Trophoblast cell (in vitro differentiated cells and primary cell): ENCODE results near the gene ASB17.

Experiments used
- DNase-seq, 2 donors: peaks; one replicate each; pipeline ENCODE4 v3.0.0-alpha.2; 2016
- H2AFZ ChIP-seq: 2 replicates; pipeline ENCODE4 v1.6.1; 2013; ENCODE audit warnings: low read length, moderate library complexity, mild to moderate bottlenecking; ENCODE audit not compliant: insufficient read depth, poor library complexity
- H2AK5ac ChIP-seq: 2 replicates; pipeline ENCODE4 v1.6.1; 2013; ENCODE audit warnings: mild to moderate bottlenecking, low read length
- H2BK120ac ChIP-seq: 2 replicates; pipeline ENCODE4 v1.6.1; 2013; ENCODE audit warnings: low read length, mild to moderate bottlenecking, moderate library complexity; ENCODE audit not compliant: insufficient read depth, poor library complexity
- H2BK12ac ChIP-seq: 2 replicates; pipeline ENCODE4 v1.6.1; 2013; ENCODE audit warnings: mild to moderate bottlenecking, low read length, moderate library complexity
- H2BK5ac ChIP-seq: 2 replicates; pipeline ENCODE4 v1.6.1; 2013; ENCODE audit warnings: low read length, low read depth, moderate library complexity, mild to moderate bottlenecking; ENCODE audit not compliant: poor library complexity
- H3K14ac ChIP-seq: 2 replicates; pipeline ENCODE4 v1.6.1; 2013; ENCODE audit warnings: mild to moderate bottlenecking, low read length
- H3K18ac ChIP-seq: 2 replicates; pipeline ENCODE4 v1.6.1; 2013; ENCODE audit warnings: mild to moderate bottlenecking, low read length
- H3K23ac ChIP-seq: 2 replicates; pipeline ENCODE4 v1.6.1; 2013; ENCODE audit warnings: low read length
- H3K27ac ChIP-seq: 2 replicates; pipeline ENCODE4 v1.5.1; 2013; ENCODE audit warnings: low read depth, mild to moderate bottlenecking, inconsistent platforms, low read length, moderate library complexity
- H3K27me3 ChIP-seq: 2 replicates; pipeline ENCODE4 v1.6.1; 2013; ENCODE audit warnings: inconsistent platforms, mild to moderate bottlenecking, low read length, moderate library complexity; ENCODE audit not compliant: insufficient read depth
- H3K36me3 ChIP-seq, 2 experiments: 1 replicate in 1 of 2; 2 replicates in 1 of 2; pipeline ENCODE4 v1.6.1; 2013; ENCODE audit warnings: low read length in 2 of 2, mild to moderate bottlenecking in 2 of 2, moderate library complexity in 1 of 2; ENCODE audit not compliant: insufficient read depth in 2 of 2, control insufficient read depth in 1 of 2
- H3K4ac ChIP-seq: 2 replicates; pipeline ENCODE4 v1.6.1; 2013; ENCODE audit warnings: low read depth, mild to moderate bottlenecking, low read length, moderate library complexity
- H3K4me1 ChIP-seq, 2 experiments: 1 replicate in 1 of 2; 2 replicates in 1 of 2; pipeline ENCODE4 v1.6.1; 2013; ENCODE audit warnings: low read length in 2 of 2, mild to moderate bottlenecking in 2 of 2, moderate library complexity in 1 of 2; ENCODE audit not compliant: insufficient read depth in 2 of 2, control insufficient read depth in 1 of 2
- H3K4me2 ChIP-seq: 2 replicates; pipeline ENCODE4 v1.6.1; 2013; ENCODE audit warnings: inconsistent platforms, mild to moderate bottlenecking, low read length, moderate library complexity
- H3K4me3 ChIP-seq: 2 replicates; pipeline ENCODE4 v1.5.1; 2013; ENCODE audit warnings: mild to moderate bottlenecking, low read depth, low read length, inconsistent platforms
- H3K79me1 ChIP-seq: one replicate; pipeline ENCODE4 v1.6.1; 2013; ENCODE audit warnings: low read length
- H3K79me2 ChIP-seq: 2 replicates; pipeline ENCODE4 v1.6.1; 2013; ENCODE audit warnings: low read length, mild to moderate bottlenecking; ENCODE audit not compliant: control insufficient read depth, insufficient read depth, poor library complexity
- H3K9ac ChIP-seq: 2 replicates; pipeline ENCODE4 v1.6.1; 2013; ENCODE audit warnings: mild to moderate bottlenecking, low read length
- H3K9me3 ChIP-seq: 2 replicates; pipeline ENCODE4 v1.6.1; 2013; ENCODE audit warnings: low read depth, mild to moderate bottlenecking, control low read depth, inconsistent platforms, low read length; ENCODE audit not compliant: insufficient read depth
- H4K12ac ChIP-seq: 2 replicates; pipeline ENCODE4 v1.6.1; 2013; ENCODE audit warnings: low read depth, mild to moderate bottlenecking, low read length, moderate library complexity
- H4K8ac ChIP-seq: 2 replicates; pipeline ENCODE4 v1.6.1; 2013; ENCODE audit warnings: low read depth, mild to moderate bottlenecking, low read length, moderate library complexity
- H4K91ac ChIP-seq: one replicate; pipeline ENCODE4 v1.6.1; 2013; ENCODE audit warnings: low read depth, mild to moderate bottlenecking, low read length, moderate library complexity
- WGBS: extraction: QIAGEN DNeasy Blood & Tissue Kit; methylation state at CpG from one replicate; pipeline ENCODE4 v1.1.7; 2013; ENCODE audit warnings: missing lambda C conversion rate; ENCODE audit not compliant: insufficient read length, insufficient coverage; ENCODE audit errors: extremely low coverage; 5-methylcytosine and 5-hydroxymethylcytosine counted together

The ASB17 gene

GRCh38 chr1:75901371-75901770 lies 30.8 kb downstream of the ASB17 start:
- Histone ChIP-seq H3K36me3 (no peaks in the 10 kb centered on the region), H2AFZ (no peak overlapping the region), H3K9me3 (no peaks in the 10 kb centered on the region), H2BK120ac (no peak overlapping the region), H2BK5ac (no peak overlapping the region), H4K91ac (no peak overlapping the region), H3K27me3 (no peaks in the 10 kb centered on the region), H3K23ac (no peak overlapping the region), H3K9ac (no peak overlapping the region), H3K4me2 (no peak overlapping the region), H2AK5ac (no peak overlapping the region), H4K12ac (no peak overlapping the region), H3K79me2 (no peaks in the 10 kb centered on the region), H4K8ac (no peak overlapping the region), H3K4me3 (no peak overlapping the region), H3K4me1 (no peaks in the 10 kb centered on the region), H3K14ac (no peak overlapping the region), H3K79me1 (no peaks in the 10 kb centered on the region), H2BK12ac (no peak overlapping the region), H3K4ac (no peak overlapping the region), H3K18ac (no peak overlapping the region), H3K27ac (no peak overlapping the region)
- no peak for DNase-seq
- no CpG with 5 or more reads among the region's 1 CpG for WGBS

GRCh38 chr1:75884437-75884836 lies 47.8 kb downstream of the ASB17 start:
- Histone ChIP-seq H2BK120ac (no peak overlapping the region), H3K27ac (no peak overlapping the region), H3K27me3 (no peaks in the 10 kb centered on the region), H3K4me2 (no peak overlapping the region), H3K9me3 (no peaks in the 10 kb centered on the region), H3K36me3 (no peaks in the 10 kb centered on the region), H3K9ac (no peak overlapping the region), H3K4ac (no peak overlapping the region), H3K14ac (no peak overlapping the region), H2BK12ac (no peak overlapping the region), H3K18ac (no peak overlapping the region), H3K4me1 (no peaks in the 10 kb centered on the region), H3K4me3 (no peak overlapping the region), H3K79me2 (no peaks in the 10 kb centered on the region), H2BK5ac (no peak overlapping the region), H3K23ac (no peak overlapping the region), H4K91ac (no peak overlapping the region), H4K8ac (no peak overlapping the region), H2AK5ac (no peak overlapping the region), H4K12ac (no peak overlapping the region), H2AFZ (no peak overlapping the region), H3K79me1 (no peaks in the 10 kb centered on the region)
- DNase-seq, result no peak
- WGBS, result no CpG with 5 or more reads among the region's 1 CpG

DNA sequence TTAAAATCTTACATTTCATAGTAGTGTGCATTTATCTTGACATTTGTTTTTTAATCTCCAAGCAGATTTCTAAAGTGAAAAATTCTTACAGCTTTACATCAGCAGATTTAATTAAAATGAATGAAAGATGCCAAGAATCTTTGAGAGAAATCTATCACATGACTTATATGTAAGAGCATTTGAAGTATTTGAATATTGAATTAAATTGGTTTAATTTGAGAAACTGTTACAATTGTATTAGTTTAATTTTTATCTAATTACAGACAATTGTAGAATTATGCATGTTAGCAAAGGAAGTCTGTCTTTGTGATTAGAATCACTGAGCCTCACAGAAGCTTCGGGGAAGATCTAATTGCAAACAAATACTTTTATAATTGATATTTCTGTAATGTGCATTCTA lies 52.2 kb downstream of the ASB17 start:
- Histone ChIP-seq H3K23ac (no peak overlapping the region), H3K79me1 (no peaks in the 10 kb centered on the region), H3K27ac (no peak overlapping the region), H4K8ac (no peak overlapping the region), H3K18ac (no peak overlapping the region), H3K4me1 (no peaks in the 10 kb centered on the region), H3K14ac (no peak overlapping the region), H3K4ac (no peak overlapping the region), H3K9ac (no peak overlapping the region), H3K79me2 (no peaks in the 10 kb centered on the region), H3K4me2 (no peak overlapping the region), H3K9me3 (no peaks in the 10 kb centered on the region), H2AK5ac (no peak overlapping the region), H4K91ac (no peak overlapping the region), H3K27me3 (no peaks in the 10 kb centered on the region), H2BK120ac (no peak overlapping the region), H4K12ac (no peak overlapping the region), H3K36me3 (no peaks in the 10 kb centered on the region), H3K4me3 (no peak overlapping the region), H2AFZ (no peak overlapping the region), H2BK5ac (no peak overlapping the region), H2BK12ac (no peak overlapping the region)
- WGBS, result no CpG with 5 or more reads among the region's 1 CpG
- no peak for DNase-seq

DNA sequence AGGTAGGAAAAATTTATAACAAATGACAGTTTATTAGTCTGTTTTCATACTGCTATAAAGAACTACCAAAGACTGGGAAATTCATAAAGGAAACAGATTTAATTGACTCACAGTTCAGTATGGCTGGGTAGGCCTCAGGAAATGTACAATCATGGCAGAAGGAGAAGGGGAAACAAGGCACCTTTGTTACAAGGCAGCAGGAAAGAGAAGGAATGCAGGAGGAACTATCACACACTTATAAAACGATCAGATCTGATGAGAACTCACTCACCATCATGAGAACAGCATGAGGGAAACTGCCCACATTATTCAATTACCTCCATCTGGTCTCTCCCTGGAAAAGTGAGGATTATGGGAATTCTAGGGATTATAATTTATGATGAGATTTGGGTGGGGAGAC lies 61.3 kb downstream of the ASB17 start:
- Histone ChIP-seq H3K4me2 (no peak overlapping the region), H3K27me3 (no peaks in the 10 kb centered on the region), H3K23ac (no peak overlapping the region), H4K91ac (no peak overlapping the region), H3K79me1 (no peaks in the 10 kb centered on the region), H2BK5ac (no peak overlapping the region), H3K9me3 (peaks cover 5% of the 10 kb centered on the region), H2AK5ac (no peak overlapping the region), H3K79me2 (no peaks in the 10 kb centered on the region), H3K27ac (no peak overlapping the region), H2BK120ac (no peak overlapping the region), H3K4me1 (no peaks in the 10 kb centered on the region), H3K4ac (no peak overlapping the region), H3K18ac (no peak overlapping the region), H2AFZ (no peak overlapping the region), H4K12ac (no peak overlapping the region), H3K9ac (no peak overlapping the region), H4K8ac (no peak overlapping the region), H3K14ac (no peak overlapping the region), H3K4me3 (no peak overlapping the region), H3K36me3 (no peaks in the 10 kb centered on the region), H2BK12ac (no peak overlapping the region)
- no CpG with 5 or more reads among the region's 1 CpG for WGBS
- no peak for DNase-seq
